Spleen (tissue), 11 donors: Measurements from ENCODE around the gene MOBP. TPM values are rescaled to one million over a fixed set of nuclear protein-coding genes. Genes with fewer than 3 reads are reported as not detected.

Source experiments
- DNase-seq: peaks from one replicate; pipeline ENCODE4 v3.0.0-alpha.2; 2020
- H3K27ac ChIP-seq, 8 donors: fragments of 200-600 bp; sonication (generic) in 7 of 8; 1 replicate in 4 of 8; 2 replicates in 4 of 8; pipeline versions ENCODE4 v1.5.0 to v1.8.0; 2016 to 2021; ENCODE audit warnings: inconsistent platforms in 4 of 8, mild to moderate bottlenecking in 4 of 8, moderate library complexity in 1 of 8
- H3K27me3 ChIP-seq, 7 donors: fragments of 200-600 bp; sonication (generic) in 6 of 7; replicated peaks in 1 of 7; 1 replicate in 4 of 7; 2 replicates in 3 of 7; pipeline versions ENCODE4 v1.5.0 to v1.8.0; 2016 to 2021; ENCODE audit warnings: inconsistent platforms in 3 of 7, mild to moderate bottlenecking in 1 of 7
- H3K36me3 ChIP-seq, 6 donors: fragments of 200-600 bp; sonication (generic) in 5 of 6; 1 replicate in 4 of 6; 2 replicates in 2 of 6; pipeline versions ENCODE4 v1.5.0 to v1.8.0; 2016 to 2021; ENCODE audit warnings: inconsistent platforms in 2 of 6
- H3K4me1 ChIP-seq, 6 donors: fragments of 200-600 bp; sonication (generic) in 5 of 6; 1 replicate in 3 of 6; 2 replicates in 3 of 6; pipeline versions ENCODE4 v1.5.0 to v1.8.0; 2016 to 2021; ENCODE audit warnings: inconsistent platforms in 3 of 6
- H3K4me3 ChIP-seq, 8 donors: fragments of 200-600 bp; sonication (generic) in 7 of 8; 1 replicate in 4 of 8; 2 replicates in 4 of 8; pipeline versions ENCODE4 v1.5.0 to v1.8.0; 2016 to 2021; ENCODE audit warnings: inconsistent platforms in 4 of 8, mild to moderate bottlenecking in 4 of 8, moderate library complexity in 2 of 8
- H3K9me3 ChIP-seq, 8 donors: fragments of 200-600 bp; sonication (generic) in 7 of 8; 1 replicate in 4 of 8; 2 replicates in 4 of 8; pipeline versions ENCODE4 v1.5.0 to v1.8.0; 2016 to 2021; ENCODE audit warnings: inconsistent platforms in 4 of 8
- CTCF ChIP-seq, 11 experiments: fragments of 200-600 bp in 7 of 11; fragments of 450-650 bp in 4 of 11; sonication (generic) in 4 of 11; IDR thresholded peaks in 8 of 11; conservative IDR thresholded peaks in 3 of 11; 1 replicate in 7 of 11; 2 replicates in 4 of 11; pipeline versions ENCODE4 v1.4.0 to v1.8.0; 2016 to 2021; ENCODE audit warnings: antibody characterized with exemption in 11 of 11, inconsistent platforms in 4 of 11, mild to moderate bottlenecking in 1 of 11
- POLR2A ChIP-seq, 3 donors: fragments of 450-650 bp; IDR thresholded peaks; one replicate each; pipeline ENCODE4 v1.5.1; 2017; ENCODE audit warnings: antibody characterized with exemption in 3 of 3, mild to moderate bottlenecking in 1 of 3
- POLR2AphosphoS5 ChIP-seq, 3 donors: sonication (generic); formaldehyde crosslinking; IDR thresholded peaks; one replicate each; pipeline ENCODE4 v1.5.1; 2017; ENCODE audit warnings: antibody characterized with exemption in 3 of 3
- WGBS, 5 donors: extraction: QIAGEN DNeasy Blood & Tissue Kit in 3 of 5; methylation state at CpG; one replicate each; pipeline versions ENCODE4 v1.1.5 to v1.1.7; 2013 to 2018; 5-methylcytosine and 5-hydroxymethylcytosine counted together
- intact Hi-C: fragments of 100-400 bp; cut with DNase I; formaldehyde crosslinking; loops from one replicate; pipeline ENCODE4 v1.15.0; 2023; ENCODE audit warnings: low total_unique reads
- polyA plus RNA-seq, 3 donors: library from polyadenylated mRNA; stranded (reverse); fragments of 200-250 nt; gene quantifications; one replicate each; pipeline ENCODE4 v1.2.1, GENCODE V29; 2013
- total RNA-seq, 7 donors: library from RNA; depleted of rRNA in 3 of 7; stranded (reverse); fragments of >200 nt in 3 of 7; fragmentation: NEBNext Ultra II Directional in 4 of 7; extraction: Animal tissue kit (Norgen Biotek cat#: 25700) in 4 of 7; gene quantifications; one replicate each; pipeline versions ENCODE4 v1.1.0 to v1.2.1, GENCODE V29; 2016 to 2021
- donor health status: healthy with polysubstance abuse.
- donor health status: DM: no; HTN: no; CAD: no; lungs with moderate emphysema.
- donor health status: DM: no; HTN: no; CAD: no.
- donor health status: Bipolar disorder and iron deficiency.
- donor health status: healthy.
- donor health status: DM: no; HTN: no; CAD: no.
- donor health status: DM: yes; HTN: yes; CAD: no.

MOBP gene
- total and polyA plus RNA-seq, 10 donors, result 0.06 TPM; not detected in 9

GRCh38 chr3:39550354-39551051 is 83.0 kb downstream of the MOBP start:
- 76 to 89% (median 83%) methylated on average over 8 of the region's 8 CpGs for WGBS, 5 donors
- Histone ChIP-seq H3K4me3 (no peak overlapping the region), H3K4me1 (no peaks in the 10 kb centered on the region), H3K27ac (no peak overlapping the region), H3K9me3 (peaks cover 0 to 25% (median 13%) of the 10 kb centered on the region in 8 donors), H3K36me3 (no peaks in the 10 kb centered on the region), H3K27me3 (peaks cover 0 to 11% (median 0%) of the 10 kb centered on the region in 7 donors)
- TF ChIP-seq POLR2A (IDR thresholded peaks at IDR 0.05), result no peak
- TF ChIP-seq POLR2AphosphoS5 (IDR thresholded peaks at IDR 0.05), result no peak
- TF ChIP-seq CTCF (IDR thresholded peaks at IDR 0.05 in 8 of 11, conservative IDR thresholded peaks at IDR 0.05 in 3 of 11), result no peak
- DNase-seq, result no peak
- intact Hi-C loops, result no loop called here

Other genes starting within 250 kb of the MOBP start
- 10 to 100 TPM in 2 of 7 donors, 1 to 10 TPM in 5; 5.1 to 15.0 (median 7.2) TPM for gene CX3CR1, start 187.6 kb upstream of the MOBP start, total RNA-seq
- gene CX3CR1, start 187.6 kb upstream of the MOBP start, polyA plus RNA-seq, result under 1 TPM; 0.09 to 0.80 (median 0.35) TPM
- gene CCR8, start 138.0 kb upstream of the MOBP start, total RNA-seq, result 1 to 10 TPM in 1 of 7 donors, under 1 TPM in 5, not detected in 1; 0.46 to 2.1 (median 0.68) TPM
- under 1 TPM in 1 of 3 donors, not detected in 2; 0.06 TPM for gene CCR8, start 138.0 kb upstream of the MOBP start, polyA plus RNA-seq
- 10 to 100 TPM; 23.7 to 30.2 (median 26.0) TPM for gene SLC25A38, start 84.3 kb upstream of the MOBP start, total RNA-seq
- gene SLC25A38, start 84.3 kb upstream of the MOBP start, polyA plus RNA-seq, result 10 to 100 TPM; 32.3 to 38.4 (median 34.6) TPM
- 1,000 to 10,000 TPM in 1 of 7 donors, 100 to 1,000 TPM in 6; 795 to 1,012 (median 943) TPM for gene RPSA, start 61.0 kb upstream of the MOBP start, total RNA-seq
- gene RPSA, start 61.0 kb upstream of the MOBP start, polyA plus RNA-seq, result 1,000 to 10,000 TPM; 2,699 to 3,649 (median 3,099) TPM